AG08395 (cell line): ENCODE data around the gene RGPD4.
"Not testable (repeated sequence)": the region's sequence is repeated elsewhere in the genome, so short reads cannot be mapped to it uniquely, and the experiment has no call there.

Source experiments
- DNase-seq: peaks from one replicate; pipeline ENCODE4 v3.0.0; 2012; ENCODE audit warnings: mixed read lengths, low spot score

Gene RGPD4

GRCh38 chr2:107826749-107827148 is at the start of gene RGPD4:
Gene RGPD4 (plus strand): TSS chr2:107826892. CDS start chr2:107827014, 122 bp downstream.
- DNase-seq = not testable (repeated sequence)

GRCh38 chr2:107777974-107778373 is 48.7 kb upstream of the RGPD4 start:
- DNase-seq = no peak

GRCh38 chr2:107785756-107786155 is 40.9 kb upstream of the RGPD4 start:
- DNase-seq = no peak

GRCh38 chr2:107790837-107791236 is 35.9 kb upstream of the RGPD4 start:
- no peak for DNase-seq

GRCh38 chr2:107801498-107801897 is 25.2 kb upstream of the RGPD4 start:
- no peak for DNase-seq

GRCh38 chr2:107804608-107805498 is 21.8 kb upstream of the RGPD4 start:
- DNase-seq = no peak

- DNase-seq = no peak
Measured at GRCh38 chr2:107806901-107807300, 19.8 kb upstream of the RGPD4 start.

- no peak for DNase-seq
Measured at GRCh38 chr2:107807988-107808387, 18.7 kb upstream of the RGPD4 start.

- no peak for DNase-seq
Measured at GRCh38 chr2:107808959-107809358, 17.7 kb upstream of the RGPD4 start.

- DNase-seq = no peak
Measured at GRCh38 chr2:107809835-107810234, 16.9 kb upstream of the RGPD4 start.

- no peak for DNase-seq
Measured at GRCh38 chr2:107810734-107811133, 16.0 kb upstream of the RGPD4 start.

- DNase-seq = no peak
Measured at GRCh38 chr2:107811411-107811810, 15.3 kb upstream of the RGPD4 start.

- no peak for DNase-seq
Measured at GRCh38 chr2:107812006-107812405, 14.7 kb upstream of the RGPD4 start.

GRCh38 chr2:107817378-107817777 is 9.3 kb upstream of the RGPD4 start:
- no peak for DNase-seq

GRCh38 chr2:107822302-107822701 is 4.4 kb upstream of the RGPD4 start:
- DNase-seq = no peak

GRCh38 chr2:107824451-107825205 is 2.1 kb upstream of the RGPD4 start:
- no peak for DNase-seq

GRCh38 chr2:107825206-107825563 is 1.5 kb upstream of the RGPD4 start:
- no peak for DNase-seq

- DNase-seq = not testable (repeated sequence)
Measured at GRCh38 chr2:107829514-107829913, 2.8 kb downstream of the RGPD4 start.

GRCh38 chr2:107833152-107833551 is 6.5 kb downstream of the RGPD4 start:
- DNase-seq = not testable (repeated sequence)

- not testable (repeated sequence) for DNase-seq
Measured at GRCh38 chr2:107833618-107834017, 6.9 kb downstream of the RGPD4 start.

GRCh38 chr2:107916121-107916520 is 89.4 kb downstream of the RGPD4 start:
- DNase-seq = not testable (repeated sequence)

- not testable (repeated sequence) for DNase-seq
Measured at GRCh38 chr2:107916696-107917370, 90.1 kb downstream of the RGPD4 start.
